IMR-90 (cell line): ENCODE data around the gene CES2.

Experiments
- CEBPB ChIP-seq: IDR thresholded peaks from 2 replicates; pipeline ENCODE4 v1.6.1; 2012; ENCODE audit warnings: low read depth, low read length, improper control_type of control experiment
- FOS ChIP-seq: fragments of 150-350 bp; IDR thresholded peaks from 2 replicates; pipeline ENCODE4 v1.6.1; 2016; ENCODE audit warnings: low read depth, low read length
- POLR2A ChIP-seq: IDR thresholded peaks from 2 replicates; pipeline ENCODE4 v1.6.1; 2012; ENCODE audit warnings: mild to moderate bottlenecking, low read depth, low read length
- RAD21 ChIP-seq: IDR thresholded peaks from 2 replicates; pipeline ENCODE4 v1.6.1; 2012; ENCODE audit warnings: low read length, improper control_type of control experiment
- RCOR1 ChIP-seq: IDR thresholded peaks from 2 replicates; pipeline ENCODE4 v1.6.1; 2012; ENCODE audit warnings: mild to moderate bottlenecking, low read length, improper control_type of control experiment; ENCODE audit not compliant: insufficient replicate concordance
- RFX5 ChIP-seq: IDR thresholded peaks from 2 replicates; pipeline ENCODE4 v1.8.0; 2012; ENCODE audit warnings: low read depth, mild to moderate bottlenecking, low read length, moderate library complexity
- SMC3 ChIP-seq: fragments of 150-350 bp; IDR thresholded peaks from 2 replicates; pipeline ENCODE4 v1.6.1; 2016; ENCODE audit warnings: low read depth, mild to moderate bottlenecking, antibody characterized with exemption, low read length, moderate library complexity
- TF ChIP-seq, protein P1 (sequence below): conservative IDR thresholded peaks from 2 replicates; pipeline ENCODE4 v1.5.1; 2012; ENCODE audit warnings: mild to moderate bottlenecking, low read depth, low read length, improper control_type of control experiment
- TF ChIP-seq, protein P2 (sequence below): fragments of 150-350 bp; IDR thresholded peaks from 2 replicates; pipeline ENCODE4 v1.6.1; 2016; ENCODE audit warnings: low read depth, mild to moderate bottlenecking, low read length, moderate library complexity, borderline replicate concordance

DNA sequence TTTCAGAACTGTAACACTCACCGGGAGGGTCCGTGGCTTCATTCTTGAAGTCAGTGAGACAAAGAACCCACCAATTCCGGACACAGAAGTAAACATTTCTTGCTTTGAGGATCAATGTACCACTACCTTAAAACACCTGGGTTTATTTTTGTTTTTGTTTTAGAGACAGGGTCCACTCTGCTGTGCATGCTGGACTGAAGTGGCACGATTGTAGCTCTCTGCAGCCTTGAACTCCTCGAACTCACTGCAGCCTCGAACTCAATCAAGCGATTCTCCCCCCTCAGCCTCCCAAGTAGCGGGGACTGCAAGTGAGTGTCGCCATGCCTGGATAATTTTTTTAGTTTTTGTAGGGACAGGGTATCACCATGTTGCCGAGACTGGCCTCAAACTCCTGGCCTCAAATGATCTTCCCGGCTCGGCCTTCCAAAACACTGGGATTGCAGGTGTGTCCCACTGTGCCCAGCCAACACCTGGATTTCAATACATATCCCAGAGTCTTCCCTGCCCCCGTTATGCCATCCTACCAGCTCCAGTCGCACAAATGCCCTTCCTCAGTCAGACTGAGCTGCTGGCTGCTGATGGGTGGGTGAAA lies 40.1 kb downstream of the CES2 start:
- TF ChIP-seq, protein P1, sequence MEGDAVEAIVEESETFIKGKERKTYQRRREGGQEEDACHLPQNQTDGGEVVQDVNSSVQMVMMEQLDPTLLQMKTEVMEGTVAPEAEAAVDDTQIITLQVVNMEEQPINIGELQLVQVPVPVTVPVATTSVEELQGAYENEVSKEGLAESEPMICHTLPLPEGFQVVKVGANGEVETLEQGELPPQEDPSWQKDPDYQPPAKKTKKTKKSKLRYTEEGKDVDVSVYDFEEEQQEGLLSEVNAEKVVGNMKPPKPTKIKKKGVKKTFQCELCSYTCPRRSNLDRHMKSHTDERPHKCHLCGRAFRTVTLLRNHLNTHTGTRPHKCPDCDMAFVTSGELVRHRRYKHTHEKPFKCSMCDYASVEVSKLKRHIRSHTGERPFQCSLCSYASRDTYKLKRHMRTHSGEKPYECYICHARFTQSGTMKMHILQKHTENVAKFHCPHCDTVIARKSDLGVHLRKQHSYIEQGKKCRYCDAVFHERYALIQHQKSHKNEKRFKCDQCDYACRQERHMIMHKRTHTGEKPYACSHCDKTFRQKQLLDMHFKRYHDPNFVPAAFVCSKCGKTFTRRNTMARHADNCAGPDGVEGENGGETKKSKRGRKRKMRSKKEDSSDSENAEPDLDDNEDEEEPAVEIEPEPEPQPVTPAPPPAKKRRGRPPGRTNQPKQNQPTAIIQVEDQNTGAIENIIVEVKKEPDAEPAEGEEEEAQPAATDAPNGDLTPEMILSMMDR, result no peak
- TF ChIP-seq RAD21 (no peak), RCOR1 (no peak), CEBPB (no peak), RFX5 (no peak), POLR2A (no peak), FOS (no peak), SMC3 (no peak)
- TF ChIP-seq, protein P2, sequence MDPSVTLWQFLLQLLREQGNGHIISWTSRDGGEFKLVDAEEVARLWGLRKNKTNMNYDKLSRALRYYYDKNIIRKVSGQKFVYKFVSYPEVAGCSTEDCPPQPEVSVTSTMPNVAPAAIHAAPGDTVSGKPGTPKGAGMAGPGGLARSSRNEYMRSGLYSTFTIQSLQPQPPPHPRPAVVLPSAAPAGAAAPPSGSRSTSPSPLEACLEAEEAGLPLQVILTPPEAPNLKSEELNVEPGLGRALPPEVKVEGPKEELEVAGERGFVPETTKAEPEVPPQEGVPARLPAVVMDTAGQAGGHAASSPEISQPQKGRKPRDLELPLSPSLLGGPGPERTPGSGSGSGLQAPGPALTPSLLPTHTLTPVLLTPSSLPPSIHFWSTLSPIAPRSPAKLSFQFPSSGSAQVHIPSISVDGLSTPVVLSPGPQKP, result no peak
